NCI-H128 (cell line): Measurements from ENCODE around the gene BUB1.
"Not testable (repeated sequence)": the region's sequence is repeated elsewhere in the genome, so short reads cannot be mapped to it uniquely, and the experiment has no call there.

ENCODE experiments used
- DNase-seq: peaks from one replicate; lab custom pipeline; 2025; ENCODE audit not compliant: unreplicated experiment; lab: John Stamatoyannopoulos, UW

The BUB1 gene

DNA sequence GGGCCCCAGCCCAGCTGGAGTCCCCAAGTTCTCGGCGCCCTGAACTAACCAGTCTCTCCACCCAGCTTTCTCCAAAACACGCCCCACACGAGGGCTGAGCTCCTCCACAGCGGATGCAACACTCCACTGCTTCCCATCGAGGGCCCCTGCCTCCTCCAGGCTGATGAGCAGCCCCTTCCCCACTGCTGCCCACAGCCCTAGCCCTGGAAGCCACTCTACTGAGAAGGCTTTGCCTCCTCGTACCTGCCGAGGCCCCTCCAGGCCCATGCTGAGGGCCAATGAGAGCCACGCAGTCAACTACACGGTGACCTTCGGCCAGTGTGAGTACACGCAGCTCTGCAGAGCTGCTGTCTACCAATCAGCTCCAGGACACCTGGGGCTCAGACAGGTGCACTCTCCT, 72.8 kb downstream of the BUB1 start:
- DNase-seq: not testable (repeated sequence)

DNA sequence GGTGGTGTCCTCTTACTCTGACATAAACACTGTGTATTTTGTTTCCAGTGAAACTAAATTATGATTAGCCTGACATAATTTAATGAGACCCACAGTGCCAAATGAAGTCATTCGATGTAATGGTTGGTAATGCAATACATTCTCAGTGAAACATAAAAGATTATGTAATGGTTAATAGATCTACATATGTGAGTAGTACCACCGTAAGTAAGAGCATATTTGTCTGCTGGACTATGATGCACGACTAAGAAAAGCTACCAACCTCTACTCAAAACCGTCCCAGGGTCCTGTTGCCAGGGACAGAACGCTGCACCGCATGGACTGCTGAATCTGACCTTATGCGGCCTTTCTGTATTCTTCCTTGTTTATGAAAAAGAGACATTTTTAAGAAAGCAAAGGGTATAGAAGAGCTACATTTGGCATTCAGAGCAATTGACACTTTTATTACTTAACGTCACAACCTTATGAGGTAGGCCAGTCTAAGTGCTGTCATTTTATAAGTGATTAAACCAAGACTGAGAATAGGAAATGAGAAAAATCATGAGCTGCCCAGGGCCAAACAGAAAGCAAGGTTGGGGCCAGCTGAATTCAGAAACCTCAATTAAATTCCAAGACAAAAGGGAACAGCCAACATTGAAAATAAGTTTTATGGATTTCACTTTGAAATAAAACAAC, 73.8 kb downstream of the BUB1 start:
- not testable (repeated sequence) for DNase-seq

DNA sequence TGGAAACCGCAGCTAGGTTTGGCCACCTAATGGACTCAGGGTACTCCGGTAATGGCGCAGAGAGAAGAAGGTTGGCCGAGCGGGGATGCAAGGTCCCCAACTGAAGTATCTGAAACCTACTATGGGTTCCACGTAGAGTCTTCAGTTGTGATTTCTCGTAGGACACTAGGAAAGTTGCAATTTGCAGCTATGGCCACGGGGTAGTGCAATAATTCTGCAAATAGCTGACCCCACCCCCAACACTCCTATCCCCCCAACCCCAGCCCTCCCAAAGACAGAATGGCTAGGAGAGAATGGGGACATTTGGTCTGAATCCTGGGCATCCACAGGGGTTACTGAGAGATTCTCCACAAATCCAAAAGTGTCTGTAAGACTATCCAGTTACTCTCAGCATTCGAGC, 75.7 kb downstream of the BUB1 start:
- not testable (repeated sequence) for DNase-seq

DNA sequence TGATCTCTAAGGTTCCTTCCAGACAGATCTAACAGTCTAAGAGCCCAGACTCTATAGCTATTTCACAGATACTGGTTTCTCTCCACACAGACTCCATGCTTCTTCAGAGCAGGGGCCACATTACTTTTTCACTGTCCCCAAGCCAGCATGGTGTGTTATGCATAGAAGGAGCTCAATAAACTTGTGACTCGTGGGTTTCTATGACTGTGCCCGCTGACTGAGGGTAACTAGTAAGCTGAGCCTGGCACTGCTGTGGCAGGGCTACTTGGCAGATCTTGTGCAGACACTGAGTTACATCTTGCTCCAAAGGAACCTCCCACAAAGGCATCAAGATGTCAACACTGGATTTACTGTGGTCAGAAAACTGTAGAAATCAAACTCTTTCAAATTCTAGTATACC, 85.9 kb downstream of the BUB1 start:
- not testable (repeated sequence) for DNase-seq

DNA sequence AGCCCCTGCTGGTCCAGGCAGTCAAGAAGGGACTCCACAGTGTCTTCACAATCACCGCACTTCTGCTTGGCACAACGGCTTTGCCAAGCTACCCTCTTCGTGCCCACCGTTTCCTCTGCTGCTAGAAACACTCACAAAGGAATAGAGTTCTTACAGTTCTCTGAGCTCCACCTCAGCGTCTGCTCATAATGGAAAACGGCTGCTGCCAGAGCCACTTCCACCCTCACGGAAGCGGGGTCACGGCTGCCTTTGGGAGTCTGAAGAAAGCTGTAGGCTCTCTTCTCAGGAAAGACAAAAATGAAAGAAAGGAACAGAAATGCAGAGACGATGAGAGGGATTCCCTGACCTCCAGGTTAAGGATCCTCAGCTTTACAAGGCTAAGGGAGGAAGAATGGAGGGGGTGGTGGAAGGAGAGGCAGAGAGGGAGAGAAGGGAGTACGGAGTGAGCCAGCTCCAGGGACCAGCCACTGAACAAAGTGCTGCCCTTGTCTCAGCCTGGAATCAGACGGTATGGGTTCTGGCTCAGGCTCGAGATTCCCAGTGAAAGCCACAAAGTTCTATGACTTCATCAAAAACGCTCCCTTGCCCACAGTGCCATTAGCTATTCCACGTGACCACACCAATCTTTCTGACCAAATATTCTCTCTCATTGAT, 88.1 kb downstream of the BUB1 start:
- not testable (repeated sequence) for DNase-seq

DNA sequence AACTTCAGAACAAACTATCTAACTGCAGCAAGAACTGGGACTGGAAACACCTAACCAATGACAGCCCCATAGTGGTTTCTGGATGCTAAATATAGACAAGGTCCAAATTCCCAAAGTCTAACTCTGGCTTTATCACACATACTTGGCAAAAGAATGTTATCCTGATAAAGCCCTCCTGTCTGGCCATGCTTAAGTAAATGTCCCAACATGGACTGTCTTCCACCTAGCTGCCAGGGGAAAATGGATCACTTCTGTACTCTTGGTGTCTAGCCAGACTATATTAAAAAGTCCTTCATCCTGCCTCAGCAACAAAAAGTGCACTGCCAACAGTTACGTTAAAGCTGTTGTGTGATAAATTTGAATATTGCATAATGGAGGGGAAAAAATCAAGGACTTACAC, 89.3 kb downstream of the BUB1 start:
- not testable (repeated sequence) for DNase-seq
